Right lobe of liver (tissue), 6 donors: Measurements from ENCODE around the gene RERE. TPM values are rescaled to one million over a fixed set of nuclear protein-coding genes. Genes with fewer than 3 reads are reported as not detected.
"Not testable (repeated sequence)": the region's sequence is repeated elsewhere in the genome, so short reads cannot be mapped to it uniquely, and the experiment has no call there.

Experiments
- ATAC-seq, 4 donors: fragments of 200-7000 bp; cut with Tn5 transposase; one replicate each; pipeline ENCODE4 v1.9.1; 2020; ENCODE audit warnings: mild to moderate bottlenecking in 4 of 4, moderate library complexity in 4 of 4
- DNase-seq, 3 donors: peaks; one replicate each; pipeline ENCODE4 v3.0.0-alpha.2; 2020
- H3K27ac ChIP-seq, 3 donors: fragments of 200-600 bp; one replicate each; pipeline ENCODE4 v1.8.0; 2022
- H3K27me3 ChIP-seq, 2 donors: fragments of 200-600 bp; one replicate each; pipeline ENCODE4 v1.8.0; 2022
- H3K36me3 ChIP-seq, 4 donors: fragments of 200-600 bp; sonication (generic) in 1 of 4; one replicate each; pipeline versions ENCODE4 v1.5.1 to v1.8.0; 2017 to 2022; ENCODE audit warnings: control low read depth in 1 of 4
- H3K4me1 ChIP-seq, 4 donors: fragments of 200-600 bp; sonication (generic) in 1 of 4; one replicate each; pipeline versions ENCODE4 v1.5.1 to v1.8.0; 2017 to 2022; ENCODE audit warnings: control low read depth in 1 of 4
- H3K4me3 ChIP-seq, 3 donors: fragments of 200-600 bp; one replicate each; pipeline ENCODE4 v1.8.0; 2022
- H3K9me3 ChIP-seq, 4 donors: fragments of 200-600 bp; sonication (generic) in 1 of 4; one replicate each; pipeline versions ENCODE4 v1.5.1 to v1.8.0; 2017 to 2022; ENCODE audit warnings: control low read depth in 1 of 4
- POLR2A ChIP-seq: fragments of 450-650 bp; IDR thresholded peaks from one replicate; pipeline ENCODE4 v1.6.1; 2017; ENCODE audit warnings: antibody characterized with exemption, mild to moderate bottlenecking
- WGBS: methylation state at CpG from one replicate; pipeline ENCODE4 v1.1.6; 2018; ENCODE audit warnings: low coverage, low lambda C conversion rate; ENCODE audit not compliant: insufficient coverage; ENCODE audit errors: missing lambda C conversion rate; 5-methylcytosine and 5-hydroxymethylcytosine counted together
- intact Hi-C, 2 donors: fragments of 100-400 bp; cut with DNase I; formaldehyde crosslinking; loops; one replicate each; pipeline versions ENCODE4 v1.11.2 to v1.14.1; 2022
- total RNA-seq, 6 experiments: library from RNA; depleted of rRNA in 2 of 6; stranded (reverse); fragments of >200 nt in 2 of 6; fragmentation: NEBNext Ultra II Directional in 3 of 6; extraction: Animal tissue kit (Norgen Biotek cat#: 25700) in 3 of 6; gene quantifications; one replicate each; pipeline versions ENCODE4 v1.1.0 to v1.2.4, GENCODE V29; 2016 to 2023
- TF ChIP-seq, protein P1 (sequence below), 4 donors: fragments of 200-600 bp in 3 of 4; fragments of 450-650 bp in 1 of 4; IDR thresholded peaks; one replicate each; pipeline versions ENCODE4 v1.5.1 to v1.8.0; 2016 to 2022; ENCODE audit warnings: antibody characterized with exemption in 4 of 4, mild to moderate bottlenecking in 2 of 4
- donor health status: DM: no; HTN: yes; CAD: no.
- donor health status: DM: no; HTN: no; CAD: no.
- donor health status: DM: no; HTN: no; CAD: no.
- donor health status: DM: no; HTN: yes; CAD: no.
- donor health status: DM: no; HTN: yes; CAD: no.

Gene RERE
- total RNA-seq, 6 experiments from 2014 or later: 17.5 to 38.4 (median 25.0) TPM

DNA sequence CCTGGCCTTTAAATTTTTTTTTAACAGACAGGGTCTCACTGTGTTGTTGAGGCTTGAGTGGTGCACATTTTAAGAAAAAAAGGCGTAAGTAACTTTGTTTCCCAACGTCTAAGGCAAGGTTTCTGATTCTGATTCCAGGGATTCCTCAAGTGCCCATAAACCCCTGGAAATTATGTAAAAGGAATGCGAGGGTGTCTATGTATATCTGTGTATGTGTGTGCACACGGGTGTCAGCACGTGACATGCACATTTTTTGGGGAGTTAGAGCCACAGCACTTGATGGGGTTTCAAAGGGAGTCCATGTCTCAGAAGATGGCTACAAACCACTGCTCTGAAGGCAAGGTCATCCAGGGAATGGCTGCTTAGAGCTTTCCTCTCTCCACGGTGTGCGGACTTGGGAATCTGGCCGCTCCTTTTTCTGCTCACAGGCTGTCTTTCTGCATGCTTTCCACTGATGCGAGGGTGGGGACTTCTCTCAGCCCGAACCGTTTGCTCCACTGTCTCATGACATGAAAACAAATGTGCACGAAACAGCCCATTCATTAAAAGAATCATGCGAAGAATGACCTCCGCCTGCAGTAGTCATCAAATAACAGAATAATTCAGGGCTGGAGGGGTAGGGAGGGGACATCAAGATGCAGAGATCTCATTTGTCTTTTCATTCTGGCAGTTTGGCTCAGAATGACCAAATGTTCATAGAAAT lies 18.7 kb upstream of the RERE start:
- Histone ChIP-seq H3K27ac (no peak overlapping the region), H3K27me3 (no peaks in the 10 kb centered on the region), H3K36me3 (no peaks in the 10 kb centered on the region), H3K4me1 (no peaks in the 10 kb centered on the region), H3K9me3 (no peaks in the 10 kb centered on the region), H3K4me3 (no peak overlapping the region)
- no peak for DNase-seq
- intact Hi-C loops: no loop called here
- ATAC-seq: no peak
- no peak for TF ChIP-seq POLR2A
- TF ChIP-seq, protein P1, sequence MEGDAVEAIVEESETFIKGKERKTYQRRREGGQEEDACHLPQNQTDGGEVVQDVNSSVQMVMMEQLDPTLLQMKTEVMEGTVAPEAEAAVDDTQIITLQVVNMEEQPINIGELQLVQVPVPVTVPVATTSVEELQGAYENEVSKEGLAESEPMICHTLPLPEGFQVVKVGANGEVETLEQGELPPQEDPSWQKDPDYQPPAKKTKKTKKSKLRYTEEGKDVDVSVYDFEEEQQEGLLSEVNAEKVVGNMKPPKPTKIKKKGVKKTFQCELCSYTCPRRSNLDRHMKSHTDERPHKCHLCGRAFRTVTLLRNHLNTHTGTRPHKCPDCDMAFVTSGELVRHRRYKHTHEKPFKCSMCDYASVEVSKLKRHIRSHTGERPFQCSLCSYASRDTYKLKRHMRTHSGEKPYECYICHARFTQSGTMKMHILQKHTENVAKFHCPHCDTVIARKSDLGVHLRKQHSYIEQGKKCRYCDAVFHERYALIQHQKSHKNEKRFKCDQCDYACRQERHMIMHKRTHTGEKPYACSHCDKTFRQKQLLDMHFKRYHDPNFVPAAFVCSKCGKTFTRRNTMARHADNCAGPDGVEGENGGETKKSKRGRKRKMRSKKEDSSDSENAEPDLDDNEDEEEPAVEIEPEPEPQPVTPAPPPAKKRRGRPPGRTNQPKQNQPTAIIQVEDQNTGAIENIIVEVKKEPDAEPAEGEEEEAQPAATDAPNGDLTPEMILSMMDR (IDR thresholded peaks at IDR 0.05): no peak
- WGBS: 85% methylated on average over 14 of the region's 14 CpGs

DNA sequence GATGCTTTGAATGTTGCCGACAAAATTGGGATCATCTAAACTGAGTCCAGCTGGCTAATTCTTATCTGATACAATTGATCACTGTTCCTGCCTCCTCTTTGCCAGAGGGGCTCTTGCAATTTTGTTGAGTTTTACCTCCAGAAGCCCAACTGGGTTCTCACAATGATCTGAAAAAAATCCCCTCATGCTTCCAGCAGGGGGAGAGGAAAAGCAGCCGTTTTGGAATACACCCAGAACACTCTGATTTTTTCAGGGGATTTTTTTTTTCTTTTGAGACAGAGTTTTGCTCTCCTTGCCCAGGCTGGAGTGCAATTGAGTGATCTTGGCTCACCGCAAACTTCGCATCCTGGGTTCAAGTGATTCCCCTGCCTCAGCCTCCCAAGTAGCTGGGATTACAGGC lies 13.9 kb upstream of the RERE start:
- Histone ChIP-seq H3K4me1 (no peaks in the 10 kb centered on the region), H3K36me3 (no peaks in the 10 kb centered on the region), H3K27me3 (no peaks in the 10 kb centered on the region), H3K4me3 (no peak overlapping the region), H3K9me3 (no peaks in the 10 kb centered on the region), H3K27ac (no peak overlapping the region)
- no peak for TF ChIP-seq POLR2A
- TF ChIP-seq, protein P1 (IDR thresholded peaks at IDR 0.05): peak in 1 of 4 donors; percentile 8
- DNase-seq (no peak), ATAC-seq (no peak)
- 63% methylated on average over 3 of the region's 4 CpGs for WGBS
- intact Hi-C loops: no loop called here

DNA sequence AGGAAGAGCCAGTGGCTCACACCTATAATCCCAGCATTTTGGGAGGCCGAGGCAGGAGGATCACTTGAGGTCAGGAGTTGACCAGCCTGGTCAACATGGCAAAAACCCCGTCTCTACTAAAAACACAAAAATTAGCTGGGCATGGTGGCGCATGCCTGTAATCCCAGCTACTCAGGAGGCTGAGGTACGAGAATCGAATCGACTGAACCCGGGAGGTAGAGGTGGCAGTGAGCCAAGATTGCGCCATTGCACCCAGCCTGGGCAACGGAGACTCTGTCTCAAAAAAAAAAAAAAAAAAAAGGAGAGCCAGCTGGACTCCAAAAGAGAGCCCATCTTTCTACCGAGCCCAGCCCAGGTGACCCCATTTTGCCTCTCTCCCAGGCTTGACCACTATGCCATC lies 13.3 kb upstream of the RERE start:
- intact Hi-C loops, H3K4me1 ChIP-seq, H3K4me3 ChIP-seq, H3K36me3 ChIP-seq, H3K27ac ChIP-seq, H3K9me3 ChIP-seq, H3K27me3 ChIP-seq: not testable (repeated sequence)
- 41% methylated on average over 10 of the region's 10 CpGs for WGBS
- ATAC-seq (peak; percentile 23 to 64 (median 47)), DNase-seq (peak; percentile 68 to 76 (median 74))

GRCh38 chr1:8825985-8826481 lies 8.6 kb upstream of the RERE start:
- Histone ChIP-seq H3K4me3 (no peak overlapping the region), H3K36me3 (no peaks in the 10 kb centered on the region), H3K27me3 (no peaks in the 10 kb centered on the region), H3K4me1 (peaks cover 0 to 8% (median 0%) of the 10 kb centered on the region in 4 donors), H3K9me3 (no peaks in the 10 kb centered on the region), H3K27ac (no peak overlapping the region)
- DNase-seq (no peak), ATAC-seq (no peak)
- 81% methylated on average over 9 of the region's 10 CpGs for WGBS
- TF ChIP-seq, protein P1 (IDR thresholded peaks at IDR 0.05): no peak
- TF ChIP-seq POLR2A: no peak
- intact Hi-C loops: no loop called here

DNA sequence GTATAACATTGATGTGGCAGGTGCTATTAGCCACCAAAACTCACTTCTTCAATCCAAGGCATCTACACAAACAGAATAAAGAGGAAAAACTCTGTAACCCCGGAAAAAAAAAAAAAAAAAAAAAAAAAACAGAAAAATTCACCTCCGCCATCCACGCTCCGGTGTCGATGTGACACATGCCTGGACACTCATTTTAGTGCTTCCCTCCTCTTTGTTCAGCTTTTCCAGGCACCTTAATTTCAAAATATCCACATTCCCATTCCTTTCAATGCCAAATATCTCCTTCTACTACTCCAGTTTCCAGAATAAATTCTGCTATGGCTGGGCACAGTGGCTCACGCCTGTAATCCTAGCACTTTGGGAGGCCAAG lies 5.8 kb upstream of the RERE start:
- Histone ChIP-seq H3K36me3 (no peaks in the 10 kb centered on the region), H3K4me3 (no peak overlapping the region), H3K27me3 (no peaks in the 10 kb centered on the region), H3K4me1 (peaks cover 0 to 8% (median 0%) of the 10 kb centered on the region in 4 donors), H3K9me3 (no peaks in the 10 kb centered on the region), H3K27ac (peak overlapping the region in 1 of 3 donors; percentile 18)
- intact Hi-C loops: no loop called here
- no peak for ATAC-seq
- no peak for TF ChIP-seq POLR2A
- TF ChIP-seq, protein P1 (IDR thresholded peaks at IDR 0.05): no peak
- WGBS: 44% methylated on average over 6 of the region's 6 CpGs
- no peak for DNase-seq
